GM21529 (cell line): ENCODE results near the gene FCER1A.
"Not testable (repeated sequence)": the region's sequence is repeated elsewhere in the genome, so short reads cannot be mapped to it uniquely, and the experiment has no call there.

Experiments used
- ATAC-seq: cut with Tn5 transposase; IDR thresholded peaks from one replicate; pipeline ENCODE4 v1.9.1; 2021; ENCODE audit not compliant: unreplicated experiment

The FCER1A gene

GRCh38 chr1:159349374-159349773 is 47.2 kb downstream of the FCER1A start:
- ATAC-seq = not testable (repeated sequence)

DNA sequence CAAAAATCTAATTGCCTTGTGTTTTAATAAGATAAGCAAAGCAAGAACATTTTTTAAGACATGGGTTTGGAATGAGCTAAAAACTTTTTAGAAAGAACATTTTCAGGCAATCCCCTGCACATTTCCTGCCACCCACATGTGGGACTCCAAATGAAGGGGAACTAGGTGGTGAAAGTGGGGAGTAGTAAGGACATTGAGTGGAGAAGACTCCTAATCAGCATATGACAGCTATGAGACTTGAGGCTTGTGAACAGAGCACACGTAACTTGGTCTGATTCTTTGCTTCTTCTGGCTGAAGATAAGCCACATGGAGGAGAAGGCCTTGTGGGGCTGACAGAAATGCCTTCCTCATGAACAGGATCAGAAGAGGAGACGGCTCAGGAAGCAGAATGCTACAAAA is 50.3 kb downstream of the FCER1A start:
- no peak for ATAC-seq
